Tibial artery (tissue), 4 donors: Measurements from ENCODE around the gene KNCN.

ENCODE experiments used
- DNase-seq, 2 donors: peaks; one replicate each; pipeline ENCODE4 v3.0.0-alpha.2; 2019
- H3K27ac ChIP-seq, 2 donors: fragments of 200-600 bp; sonication (generic) in 1 of 2; 1 replicate in 1 of 2; 2 replicates in 1 of 2; pipeline ENCODE4 v1.5.1; 2018 to 2019; ENCODE audit warnings: mild to moderate bottlenecking in 1 of 2
- H3K27me3 ChIP-seq, 2 donors: fragments of 200-600 bp; sonication (generic) in 1 of 2; one replicate each; pipeline versions ENCODE4 v1.5.1 to v1.6.0; 2016 to 2019
- H3K36me3 ChIP-seq, 3 donors: fragments of 200-600 bp; sonication (generic) in 2 of 3; one replicate each; pipeline ENCODE4 v1.5.1; 2016 to 2019; ENCODE audit warnings: mild to moderate bottlenecking in 2 of 3
- H3K4me1 ChIP-seq, 4 donors: fragments of 200-600 bp; sonication (generic) in 2 of 4; 1 replicate in 3 of 4; 2 replicates in 1 of 4; pipeline ENCODE4 v1.5.1; 2016 to 2019
- H3K4me3 ChIP-seq, 2 donors: fragments of 200-600 bp; sonication (generic) in 1 of 2; 1 replicate in 1 of 2; 2 replicates in 1 of 2; pipeline ENCODE4 v1.5.1; 2018 to 2019; ENCODE audit warnings: mild to moderate bottlenecking in 2 of 2
- H3K9me3 ChIP-seq, 3 donors: fragments of 200-600 bp; sonication (generic) in 1 of 3; one replicate each; pipeline ENCODE4 v1.5.1; 2016 to 2019
- CTCF ChIP-seq, 2 experiments: fragments of 200-600 bp in 1 of 2; fragments of 450-650 bp in 1 of 2; IDR thresholded peaks; one replicate each; pipeline ENCODE4 v1.5.1; 2017 to 2019; ENCODE audit warnings: antibody characterized with exemption in 2 of 2, mild to moderate bottlenecking in 1 of 2, moderate library complexity in 1 of 2
- intact Hi-C: fragments of 100-400 bp; cut with DNase I; formaldehyde crosslinking; loops from one replicate; pipeline ENCODE4 v1.15.0; 2023; ENCODE audit warnings: low total_unique reads

Gene KNCN

DNA sequence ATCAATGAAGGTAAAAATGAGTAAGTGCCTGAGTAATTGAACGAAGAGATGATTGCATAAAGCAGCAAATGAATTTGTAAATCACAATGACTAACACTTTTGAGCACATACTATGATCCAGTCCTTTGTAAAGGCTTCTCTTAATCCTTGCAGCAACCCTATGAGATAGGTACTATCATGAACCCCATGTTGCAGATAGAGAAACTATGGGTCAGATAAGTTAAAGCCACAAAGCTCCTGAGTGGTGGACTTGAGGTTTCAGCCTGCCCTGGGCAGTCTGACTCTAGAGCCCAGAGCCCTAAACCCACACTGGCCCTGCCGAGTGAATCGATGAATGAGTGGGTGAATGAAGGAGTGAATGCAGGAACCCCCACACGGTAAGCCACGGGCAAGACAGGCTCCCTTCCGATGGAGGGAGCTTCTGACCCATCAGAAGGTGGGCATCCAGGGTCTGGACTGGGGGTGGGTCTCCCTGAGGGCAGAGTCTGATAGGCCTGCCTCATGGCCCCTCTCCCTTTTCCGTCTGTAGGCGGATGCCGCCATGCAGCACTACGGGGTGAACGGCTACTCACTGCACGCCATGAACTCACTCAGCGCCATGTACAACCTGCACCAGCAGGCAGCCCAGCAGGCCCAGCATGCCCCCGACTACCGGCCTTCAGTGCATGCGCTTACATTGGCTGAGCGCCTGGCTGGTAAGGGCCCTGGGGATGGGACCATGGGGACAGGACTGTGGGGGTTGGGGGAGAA lies 44.8 kb downstream of the KNCN start:
- Histone ChIP-seq H3K9me3 (no peaks in the 10 kb centered on the region), H3K27me3 (peaks cover 0 to 36% of the 10 kb centered on the region in 2 donors), H3K36me3 (no peaks in the 10 kb centered on the region), H3K27ac (no peak overlapping the region), H3K4me1 (no peaks in the 10 kb centered on the region), H3K4me3 (no peak overlapping the region)
- intact Hi-C loops = no loop called here
- no peak for DNase-seq
- TF ChIP-seq CTCF (IDR thresholded peaks at IDR 0.05) = no peak

DNA sequence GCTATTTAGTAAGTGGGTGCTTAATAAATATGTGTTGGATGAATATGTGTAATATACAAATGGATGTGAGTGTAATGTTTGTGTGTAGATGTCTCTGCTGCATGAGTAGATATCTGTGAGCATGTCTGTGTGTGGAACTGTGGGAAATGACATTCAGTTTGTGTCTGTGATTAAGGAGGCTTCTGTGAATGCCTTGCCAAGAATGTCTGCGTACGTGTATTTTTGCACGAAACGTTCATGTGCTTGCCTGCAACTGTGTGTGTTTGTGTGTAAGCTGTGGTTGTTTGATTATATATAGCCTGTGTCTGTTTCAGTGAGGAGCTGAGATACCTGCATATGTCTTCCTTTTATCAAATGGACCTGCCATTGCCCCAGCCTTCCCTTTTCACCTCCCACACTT lies 48.0 kb downstream of the KNCN start:
- Histone ChIP-seq H3K27ac (no peak overlapping the region), H3K4me3 (no peak overlapping the region), H3K36me3 (no peaks in the 10 kb centered on the region), H3K9me3 (no peaks in the 10 kb centered on the region), H3K27me3 (peaks cover 0 to 30% of the 10 kb centered on the region in 2 donors), H3K4me1 (no peaks in the 10 kb centered on the region)
- DNase-seq = no peak
- TF ChIP-seq CTCF (IDR thresholded peaks at IDR 0.05) = no peak
- intact Hi-C loops = no loop called here

GRCh38 chr1:46501528-46501927 lies 49.9 kb downstream of the KNCN start:
- DNase-seq = no peak
- no peak overlapping the region for H3K27ac ChIP-seq
- no peaks in the 10 kb centered on the region for H3K9me3 ChIP-seq
- no peak for TF ChIP-seq CTCF (IDR thresholded peaks at IDR 0.05)
- H3K36me3 ChIP-seq = no peaks in the 10 kb centered on the region
- no peak overlapping the region for H3K4me3 ChIP-seq
- no peaks in the 10 kb centered on the region for H3K4me1 ChIP-seq
- peaks cover 0 to 33% of the 10 kb centered on the region in 2 donors for H3K27me3 ChIP-seq
- intact Hi-C loops = no loop called here

DNA sequence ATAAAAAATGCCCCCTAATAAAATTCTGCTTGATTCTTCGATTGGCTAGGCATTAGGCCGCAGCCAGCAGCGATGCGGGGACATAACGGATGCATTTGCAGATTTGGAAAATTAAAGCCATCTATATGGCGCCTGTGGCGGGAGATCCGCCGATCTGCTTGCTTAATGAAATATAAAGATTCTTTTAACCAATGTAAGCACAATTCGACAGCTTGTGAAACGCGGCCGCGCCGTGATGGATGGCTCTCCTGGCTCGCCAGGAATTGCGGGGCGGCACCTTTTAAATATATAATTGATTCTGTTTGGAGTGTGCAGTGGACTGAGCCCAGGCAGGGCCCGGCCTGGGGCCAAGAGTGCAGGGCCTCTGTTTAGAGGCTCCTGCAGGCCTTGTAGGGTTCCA lies 53.8 kb downstream of the KNCN start:
- Histone ChIP-seq H3K4me3 (no peak overlapping the region), H3K27me3 (peaks cover 0 to 54% of the 10 kb centered on the region in 2 donors), H3K9me3 (no peaks in the 10 kb centered on the region), H3K4me1 (no peaks in the 10 kb centered on the region), H3K36me3 (no peaks in the 10 kb centered on the region), H3K27ac (no peak overlapping the region)
- intact Hi-C loops = no loop called here
- DNase-seq = no peak
- no peak for TF ChIP-seq CTCF (IDR thresholded peaks at IDR 0.05)

DNA sequence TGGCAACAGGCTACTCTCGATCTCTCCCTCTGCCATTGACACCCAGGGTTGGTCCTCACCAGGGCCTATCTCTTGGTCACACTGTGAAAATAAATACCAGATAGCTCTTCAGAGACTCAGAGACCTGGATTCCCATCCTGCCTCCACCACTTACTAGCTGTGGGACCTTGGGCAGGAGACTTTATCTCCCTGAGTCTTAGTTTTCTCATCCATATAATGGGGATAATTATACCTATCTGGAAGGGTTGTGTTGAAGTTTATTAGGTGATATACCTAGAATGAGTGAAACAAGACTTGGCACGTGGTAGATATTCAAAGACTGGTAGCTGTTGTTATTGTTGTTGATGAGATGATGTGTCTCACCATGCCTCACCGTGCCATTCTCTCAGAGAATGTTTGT lies 54.4 kb downstream of the KNCN start:
- TF ChIP-seq CTCF (IDR thresholded peaks at IDR 0.05) = no peak
- H3K27me3 ChIP-seq = peaks cover 0 to 56% of the 10 kb centered on the region in 2 donors
- H3K9me3 ChIP-seq = no peaks in the 10 kb centered on the region
- H3K27ac ChIP-seq = no peak overlapping the region
- no peak for DNase-seq
- no peaks in the 10 kb centered on the region for H3K36me3 ChIP-seq
- no peaks in the 10 kb centered on the region for H3K4me1 ChIP-seq
- H3K4me3 ChIP-seq = no peak overlapping the region
- intact Hi-C loops = no loop called here
